GM12872 (cell line): Measurements from ENCODE around the gene MYBPH.

Source experiments
- CTCF ChIP-seq: IDR thresholded peaks from 3 replicates; pipeline ENCODE4 v1.5.1; 2011; ENCODE audit warnings: low read depth, mild to moderate bottlenecking, low read length, moderate library complexity; ENCODE audit not compliant: insufficient read depth

The MYBPH gene

GRCh38 chr1:203128431-203128715 lies 47.3 kb downstream of the MYBPH start:
- no peak for TF ChIP-seq CTCF

- TF ChIP-seq CTCF: no peak
Measured at GRCh38 chr1:203127666-203128430, 47.8 kb downstream of the MYBPH start, which contains the start of gene ADORA1. Gene ADORA1 (plus strand): TSS chr1:203127726. CDS start chr1:203128842, 1,116 bp downstream.

GRCh38 chr1:203126866-203127665 lies 48.6 kb downstream of the MYBPH start:
- no peak for TF ChIP-seq CTCF

- TF ChIP-seq CTCF: peak; percentile 26; the same call in 1 of the 3 replicates
Measured at GRCh38 chr1:203126151-203126865, 49.3 kb downstream of the MYBPH start.

- no peak for TF ChIP-seq CTCF
Measured at GRCh38 chr1:203124546-203125317, 50.9 kb downstream of the MYBPH start.

GRCh38 chr1:203124011-203124410 lies 51.6 kb downstream of the MYBPH start:
- TF ChIP-seq CTCF: no peak
